GM23338 (cell line): ENCODE results near the gene C19orf25. TPM values are rescaled to one million over a fixed set of nuclear protein-coding genes. Genes with fewer than 3 reads are reported as not detected.

Experiments used
- ATAC-seq: fragments of 200-7000 bp; cut with Tn5 transposase; 3 replicates; pipeline ENCODE4 v1.9.1; 2020
- DNase-seq: peaks from one replicate; pipeline ENCODE4 v3.0.0-alpha.2; 2015; ENCODE audit warnings: low spot score
- H2AFZ ChIP-seq: fragments of 200-600 bp; sonication (generic); 2 replicates; pipeline ENCODE4 v1.8.0; 2016; ENCODE audit warnings: antibody characterized with exemption, mild to moderate bottlenecking, moderate library complexity
- H3F3A ChIP-seq: fragments of 200-600 bp; sonication (generic); replicated peaks from 2 replicates; pipeline ENCODE4 v1.8.0; 2017; ENCODE audit warnings: antibody characterized with exemption, mixed run types, low read depth
- H3K27ac ChIP-seq: fragments of 200-600 bp; sonication (generic); 2 replicates; pipeline ENCODE4 v1.6.1; 2016; ENCODE audit warnings: low read depth
- H3K27me3 ChIP-seq: fragments of 200-600 bp; sonication (generic); 2 replicates; pipeline ENCODE4 v1.8.0; 2016; ENCODE audit warnings: mild to moderate bottlenecking, mixed run types, moderate library complexity; ENCODE audit not compliant: insufficient read depth
- H3K36me3 ChIP-seq: fragments of 200-600 bp; sonication (generic); 2 replicates; pipeline ENCODE4 v1.8.0; 2016; ENCODE audit warnings: mild to moderate bottlenecking; ENCODE audit not compliant: insufficient read depth
- H3K4me1 ChIP-seq: fragments of 200-600 bp; sonication (generic); 2 replicates; pipeline ENCODE4 v1.8.0; 2016; ENCODE audit warnings: mild to moderate bottlenecking, moderate library complexity; ENCODE audit not compliant: insufficient read depth
- H3K4me2 ChIP-seq: fragments of 200-600 bp; sonication (generic); 2 replicates; pipeline ENCODE4 v1.7.1; 2017; ENCODE audit warnings: mixed run types
- H3K4me3 ChIP-seq: fragments of 200-600 bp; sonication (generic); 2 replicates; pipeline ENCODE4 v1.6.1; 2016; ENCODE audit warnings: mixed run types
- H3K79me2 ChIP-seq: fragments of 200-600 bp; sonication (generic); replicated peaks from 2 replicates; pipeline ENCODE4 v1.8.0; 2017; ENCODE audit warnings: mild to moderate bottlenecking; ENCODE audit not compliant: insufficient read depth
- H3K9me2 ChIP-seq: fragments of 200-600 bp; sonication (generic); 2 replicates; pipeline ENCODE4 v1.8.0; 2017; ENCODE audit not compliant: insufficient read depth
- H4K20me1 ChIP-seq: fragments of 200-600 bp; sonication (generic); replicated peaks from 2 replicates; pipeline ENCODE4 v1.8.0; 2017; ENCODE audit warnings: mild to moderate bottlenecking; ENCODE audit not compliant: insufficient read depth
- H3K27ac Mint-ChIP-seq: 2 replicates; pipeline ENCODE4 v1.8.0; 2020; ENCODE audit warnings: inconsistent platforms, mild to moderate bottlenecking, moderate library complexity, mixed read lengths
- H3K27me3 Mint-ChIP-seq: 3 replicates; pipeline ENCODE4 v1.8.0; 2022; ENCODE audit warnings: low read depth, mild to moderate bottlenecking, moderate library complexity, mixed read lengths, inconsistent platforms; ENCODE audit not compliant: insufficient read depth, poor library complexity
- H3K36me3 Mint-ChIP-seq: 3 replicates; pipeline ENCODE4 v1.8.0; 2021; ENCODE audit warnings: low read depth, mild to moderate bottlenecking, inconsistent platforms, moderate library complexity, mixed read lengths
- H3K4me1 Mint-ChIP-seq: 3 replicates; pipeline ENCODE4 v1.8.0; 2020; ENCODE audit warnings: mild to moderate bottlenecking, inconsistent platforms, mixed read lengths
- H3K4me3 Mint-ChIP-seq: 3 replicates; pipeline ENCODE4 v1.8.0; 2021; ENCODE audit warnings: moderate library complexity, mild to moderate bottlenecking, inconsistent platforms, mixed read lengths
- H3K9me3 Mint-ChIP-seq: 3 replicates; pipeline ENCODE4 v1.8.0; 2020; ENCODE audit warnings: moderate library complexity, mild to moderate bottlenecking, inconsistent platforms, mixed read lengths
- CREB1 ChIP-seq: fragments of 250-450 bp; sonication (Bioruptor Pico); IDR thresholded peaks from 2 replicates; pipeline ENCODE4 v1.5.0; 2020; ENCODE audit warnings: low read depth, mild to moderate bottlenecking, moderate library complexity
- CTCF ChIP-seq, 2 experiments: fragments of 200-600 bp in 1 of 2; sonication (generic) in 1 of 2; conservative IDR thresholded peaks; 2 replicates each; pipeline versions ENCODE4 v1.5.1 to v1.6.1; 2016 to 2017; ENCODE audit warnings: antibody characterized with exemption in 2 of 2, low read depth in 2 of 2, mild to moderate bottlenecking in 2 of 2, moderate library complexity in 1 of 2
- EZH2 ChIP-seq: fragments of 200-600 bp; sonication (generic); IDR thresholded peaks from one replicate; pipeline ENCODE4 v1.8.0; 2017; ENCODE audit warnings: antibody characterized with exemption, mild to moderate bottlenecking, low read depth; ENCODE audit not compliant: unreplicated experiment
- EZH2phosphoT487 ChIP-seq: fragments of 200-600 bp; sonication (generic); IDR thresholded peaks from one replicate; pipeline ENCODE4 v1.8.1; 2018; ENCODE audit warnings: antibody characterized with exemption; ENCODE audit not compliant: unreplicated experiment
- JUNB ChIP-seq: IDR thresholded peaks from one replicate; pipeline ENCODE4 v1.6.1; 2016; ENCODE audit warnings: antibody characterized with exemption; ENCODE audit not compliant: unreplicated experiment
- NANOG ChIP-seq: IDR thresholded peaks from 2 replicates; pipeline ENCODE4 v1.6.1; 2016; ENCODE audit warnings: antibody characterized with exemption, borderline replicate concordance
- POLR2AphosphoS5 ChIP-seq: IDR thresholded peaks from 2 replicates; pipeline ENCODE4 v1.6.1; 2016; ENCODE audit warnings: antibody characterized with exemption, low read depth
- REST ChIP-seq: IDR thresholded peaks from one replicate; pipeline ENCODE4 v1.6.1; 2018; ENCODE audit warnings: antibody characterized with exemption; ENCODE audit not compliant: unreplicated experiment
- STAT1 ChIP-seq: IDR thresholded peaks from one replicate; pipeline ENCODE4 v1.6.1; 2016; ENCODE audit warnings: antibody characterized with exemption; ENCODE audit not compliant: unreplicated experiment
- ZNF114 ChIP-seq: fragments of 250-450 bp; sonication (Bioruptor Pico); IDR thresholded peaks from 2 replicates; pipeline ENCODE4 v1.5.0; 2020; ENCODE audit warnings: mild to moderate bottlenecking, moderate library complexity
- ZNF331 ChIP-seq: fragments of 250-450 bp; sonication (Bioruptor Pico); IDR thresholded peaks from 2 replicates; pipeline ENCODE4 v1.5.0; 2020; ENCODE audit warnings: low read depth, mild to moderate bottlenecking, moderate library complexity
- polyA plus RNA-seq: library from polyadenylated mRNA; unstranded; fragments of >200 nt; fragmentation: Nextera tagmentation; extraction: Ambion mirVana; gene quantifications from 2 replicates; pipeline ENCODE4 v1.2.1, GENCODE V29; 2016
- total RNA-seq: library from RNA; depleted of rRNA; stranded (reverse); fragments of >200 nt; shearing (Covaris generic); gene quantifications from 2 replicates; pipeline ENCODE4 v1.2.3, GENCODE V29; 2014

C19orf25 gene
- total and polyA plus RNA-seq, 2 experiments from 2014 or later = 43.5 to 61.1 TPM

- TF ChIP-seq NANOG (no peak), CREB1 (no peak), ZNF114 (no peak), REST (no peak), CTCF (conservative IDR thresholded peaks at IDR 0.05; ENCODE audit: low read depth in 2 of 2) (no peak), JUNB (no peak), STAT1 (no peak)
Measured at GRCh38 chr19:1507192-1507660, 28.2 kb upstream of the C19orf25 start (continued).

GRCh38 chr19:1505991-1506881 is 27.2 kb upstream of the C19orf25 start:
- Histone ChIP-seq H4K20me1 (no peaks in the 10 kb centered on the region), H3K9me2 (no peaks in the 10 kb centered on the region), H3K79me2 (no peaks in the 10 kb centered on the region), H3F3A (peaks cover 9% of the 10 kb centered on the region; the same call in 1 of the 2 replicates), H2AFZ (no peak overlapping the region), H3K36me3 (no peaks in the 10 kb centered on the region), H3K4me1 (0 out of 2 replicates have a peak, but pooled peaks cover 5% of the 10 kb centered on the region), H3K27me3 (peaks cover 18% of the 10 kb centered on the region), H3K27ac (no peak overlapping the region), H3K4me3 (no peak overlapping the region), H3K4me2 (no peak overlapping the region)
- peaks cover 2% of the 10 kb centered on the region for H3K4me1 Mint-ChIP-seq
- no peak for ATAC-seq
- H3K27me3 Mint-ChIP-seq = peaks cover 36% of the 10 kb centered on the region
- peaks cover 12% of the 10 kb centered on the region; the same call in 2 of the 3 replicates for H3K9me3 Mint-ChIP-seq
- DNase-seq = no peak
- no peak overlapping the region for H3K27ac Mint-ChIP-seq
- TF ChIP-seq NANOG (no peak), REST (no peak), STAT1 (no peak), ZNF114 (no peak), JUNB (no peak), CREB1 (no peak), ZNF331 (no peak), POLR2AphosphoS5 (no peak), CTCF (conservative IDR thresholded peaks at IDR 0.05; ENCODE audit: low read depth in 2 of 2) (no peak), EZH2 (no peak), EZH2phosphoT487 (no peak)
- no peaks in the 10 kb centered on the region for H3K36me3 Mint-ChIP-seq
- peak overlapping the region; percentile 28; the same call in 1 of the 3 replicates for H3K4me3 Mint-ChIP-seq
